ENCODE measurements around the gene MPRIP.
A peak's percentile ranks its signal among the peaks of the same experiment; 100 is the strongest.

The MPRIP gene

DNA sequence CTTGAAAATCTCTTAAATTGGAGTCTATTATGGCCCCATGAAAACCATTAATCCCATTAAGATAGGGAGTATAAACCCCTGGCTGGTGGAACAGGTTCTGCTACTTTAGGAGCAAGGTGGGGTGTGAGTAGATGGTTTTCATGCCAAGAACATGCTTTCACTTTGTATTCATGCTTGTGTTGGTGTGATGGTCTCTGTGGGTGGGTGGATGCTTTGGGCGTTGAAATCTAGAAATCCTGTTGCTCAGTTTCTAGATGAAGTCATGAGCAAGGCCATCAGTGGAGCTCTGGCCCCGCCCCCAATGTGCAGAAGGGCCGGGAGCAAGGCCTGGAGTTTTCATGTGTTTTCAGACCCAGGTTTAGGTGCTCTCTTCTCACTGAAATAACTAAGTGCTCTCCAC, 143.8 kb downstream of the MPRIP start:
- no peak for TF ChIP-seq CTCF (IDR thresholded peaks at IDR 0.05; ENCODE audit: low read depth, low read length)
- DNase-seq, result no peak
- Histone ChIP-seq H3K27ac (no peak overlapping the region), H3K36me3 (peaks cover 47% of the 10 kb centered on the region), H3K27me3 (ENCODE audit: insufficient read depth, low read depth, severe bottlenecking) (no peaks in the 10 kb centered on the region), H3K9me3 (ENCODE audit: severe bottlenecking) (no peaks in the 10 kb centered on the region), H3K4me3 (ENCODE audit: low read depth, low read length) (no peak overlapping the region)

DNA sequence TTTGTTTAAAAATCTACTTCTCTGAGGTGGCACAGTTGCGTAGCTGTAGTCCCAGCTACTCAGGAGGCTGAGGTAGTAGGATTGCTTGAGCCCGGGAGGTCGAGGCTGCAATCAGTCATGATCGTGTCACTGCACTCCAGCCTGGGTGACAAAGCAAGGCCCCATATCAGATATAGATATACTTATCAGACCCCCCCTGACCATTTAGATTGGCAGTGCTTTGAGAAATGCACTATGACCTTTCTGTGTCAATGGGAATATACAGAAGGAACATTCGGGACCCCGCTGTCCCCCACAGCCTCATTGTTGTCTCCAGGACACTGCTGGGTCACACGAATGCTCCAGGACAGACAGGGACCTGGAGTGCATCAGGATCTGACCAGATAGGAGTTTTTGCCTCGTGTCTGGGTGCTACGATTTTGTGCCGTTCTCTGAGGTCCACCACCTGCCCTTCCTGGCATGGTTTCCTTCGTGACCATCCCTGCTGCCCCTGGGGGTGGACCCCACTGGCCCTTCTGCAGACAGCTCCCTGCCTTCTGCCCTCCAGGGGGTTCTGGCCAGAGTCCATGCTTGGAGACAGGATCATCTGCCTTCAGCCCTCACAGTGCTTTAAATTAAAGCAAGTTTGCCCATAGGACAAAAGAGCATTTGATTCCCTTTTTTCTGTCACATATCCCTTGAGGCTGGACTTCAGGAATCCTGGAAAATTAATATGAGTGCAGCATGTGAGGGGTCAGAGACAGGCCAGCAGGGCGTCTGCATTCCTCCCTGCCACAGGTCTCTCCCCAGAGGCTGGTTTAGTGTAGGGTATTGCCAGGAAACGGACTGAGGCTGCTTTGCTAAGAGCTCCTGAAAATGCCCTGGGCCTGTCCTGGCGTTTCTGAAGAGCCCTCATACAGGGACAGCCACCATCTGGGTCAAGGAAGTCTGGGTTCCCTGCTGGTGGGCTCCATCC, 144.6 kb downstream of the MPRIP start:
- H3K36me3 ChIP-seq, result peaks cover 40% of the 10 kb centered on the region
- no peak for DNase-seq
- H3K9me3 ChIP-seq (ENCODE audit: severe bottlenecking), result no peaks in the 10 kb centered on the region
- H3K27ac ChIP-seq, result no peak overlapping the region
- H3K4me3 ChIP-seq (ENCODE audit: low read depth, low read length), result no peak overlapping the region
- H3K27me3 ChIP-seq (ENCODE audit: insufficient read depth, low read depth, severe bottlenecking), result no peaks in the 10 kb centered on the region
- TF ChIP-seq CTCF (IDR thresholded peaks at IDR 0.05; ENCODE audit: low read depth, low read length), result no peak

DNA sequence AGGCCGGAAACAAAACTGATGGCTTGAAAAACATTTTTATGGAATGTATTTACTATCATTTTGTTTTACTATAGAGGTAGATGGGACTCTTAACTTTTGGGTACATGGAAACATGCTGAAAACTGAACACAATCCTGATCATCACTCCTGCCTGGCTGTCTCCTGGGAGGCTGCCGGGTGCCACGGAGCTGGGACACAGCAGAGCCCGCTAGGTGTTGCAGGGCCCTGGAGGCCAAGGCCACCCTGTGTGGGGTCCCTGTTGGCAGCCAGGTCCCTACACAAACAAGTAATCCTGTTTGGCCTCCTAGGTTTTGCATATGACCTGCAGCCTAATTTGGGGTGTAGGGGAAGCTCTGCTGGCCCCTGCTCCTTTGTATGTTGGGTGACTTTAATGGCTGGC, 146.3 kb downstream of the MPRIP start:
- no peak for DNase-seq
- Histone ChIP-seq H3K36me3 (peaks cover 24% of the 10 kb centered on the region), H3K4me3 (ENCODE audit: low read depth, low read length) (no peak overlapping the region), H3K9me3 (ENCODE audit: severe bottlenecking) (no peaks in the 10 kb centered on the region), H3K27ac (no peak overlapping the region), H3K27me3 (ENCODE audit: insufficient read depth, low read depth, severe bottlenecking) (no peaks in the 10 kb centered on the region)
- no peak for TF ChIP-seq CTCF (IDR thresholded peaks at IDR 0.05; ENCODE audit: low read depth, low read length)

GRCh38 chr17:17189559-17189958, 147.3 kb downstream of the MPRIP start:
- Histone ChIP-seq H3K36me3 (peaks cover 14% of the 10 kb centered on the region), H3K27ac (no peak overlapping the region), H3K9me3 (ENCODE audit: severe bottlenecking) (no peaks in the 10 kb centered on the region), H3K4me3 (ENCODE audit: low read depth, low read length) (no peak overlapping the region), H3K27me3 (ENCODE audit: insufficient read depth, low read depth, severe bottlenecking) (no peaks in the 10 kb centered on the region)
- TF ChIP-seq CTCF (IDR thresholded peaks at IDR 0.05; ENCODE audit: low read depth, low read length), result no peak
- no peak for DNase-seq

- no peaks in the 10 kb centered on the region for H3K27me3 ChIP-seq (ENCODE audit: insufficient read depth, low read depth, severe bottlenecking)
- no peak overlapping the region for H3K4me3 ChIP-seq (ENCODE audit: low read depth, low read length)
- peak; percentile 14; the same call in 1 of the 2 replicates for TF ChIP-seq CTCF (IDR thresholded peaks at IDR 0.05; ENCODE audit: low read depth, low read length)
- H3K9me3 ChIP-seq (ENCODE audit: severe bottlenecking), result no peaks in the 10 kb centered on the region
- no peak overlapping the region for H3K27ac ChIP-seq
- H3K36me3 ChIP-seq, result peaks cover 11% of the 10 kb centered on the region
- no peak for DNase-seq
These were observed 147.9 kb downstream of the MPRIP start for GRCh38 chr17:17190188-17190587.
